ENCODE measurements around the gene THSD4. TPM values are rescaled to one million over a fixed set of nuclear protein-coding genes. Genes with fewer than 3 reads are reported as not detected.

Gene THSD4
- polyA plus RNA-seq, 1 experiment, result 45.8 TPM

GRCh38 chr15:71543413-71543812, 428.1 kb downstream of the THSD4 start:
- ChIA-PET CTCF (no interaction called here), POLR2A (interaction anchor here (0.5 to 0.8 kb wide), 2 partner anchors 17 to 52 kb away, joined by 3 to 5 read pairs; no protein-coding TSS in a partner anchor)
- H3K27me3 ChIP-seq (ENCODE audit: control insufficient read depth, insufficient read depth, low read length), result no peaks in the 10 kb centered on the region

DNA sequence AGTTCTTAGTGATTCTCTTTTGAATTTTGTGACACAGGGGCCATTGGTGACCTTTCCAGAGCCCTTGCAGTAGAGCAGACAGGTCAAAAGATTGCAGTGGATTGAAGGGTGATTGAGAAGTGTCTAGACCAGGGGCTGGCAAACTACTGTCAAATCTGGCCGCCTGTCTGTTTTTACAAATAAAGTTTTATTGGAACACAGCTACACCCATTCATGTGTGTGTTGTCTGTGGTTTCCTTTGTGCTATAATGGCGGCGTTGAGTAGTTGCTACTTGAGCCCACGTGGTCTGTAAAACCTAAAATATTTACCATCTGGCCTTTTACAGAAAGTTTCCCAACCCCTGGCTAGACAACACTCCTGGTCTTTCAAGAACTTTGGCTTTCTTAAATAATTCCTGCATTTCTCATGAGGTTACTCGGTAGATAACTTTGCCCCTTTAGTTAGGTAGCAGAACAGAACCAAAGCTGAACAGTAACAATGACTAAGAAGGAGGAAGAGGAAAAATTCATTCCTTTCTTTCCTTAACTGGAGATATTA, 430.0 kb downstream of the THSD4 start:
- no peak for DNase-seq (ENCODE audit: low read depth, low spot score)
- ChIA-PET CTCF (no interaction called here), POLR2A (interaction anchor here (0.6 kb wide), 1 partner anchor 251 kb away, joined by 4 read pairs; no protein-coding TSS in a partner anchor)
- Histone ChIP-seq H3K9me3 (ENCODE audit: control insufficient read depth, insufficient read depth, low read length) (no peaks in the 10 kb centered on the region), H3K4me3 (ENCODE audit: low read depth, low read length) (no peak overlapping the region), H3K27ac (ENCODE audit: low read depth, low read length) (no peak overlapping the region), H3K27me3 (ENCODE audit: control insufficient read depth, insufficient read depth, low read length) (no peaks in the 10 kb centered on the region)
- TF ChIP-seq, protein P1, sequence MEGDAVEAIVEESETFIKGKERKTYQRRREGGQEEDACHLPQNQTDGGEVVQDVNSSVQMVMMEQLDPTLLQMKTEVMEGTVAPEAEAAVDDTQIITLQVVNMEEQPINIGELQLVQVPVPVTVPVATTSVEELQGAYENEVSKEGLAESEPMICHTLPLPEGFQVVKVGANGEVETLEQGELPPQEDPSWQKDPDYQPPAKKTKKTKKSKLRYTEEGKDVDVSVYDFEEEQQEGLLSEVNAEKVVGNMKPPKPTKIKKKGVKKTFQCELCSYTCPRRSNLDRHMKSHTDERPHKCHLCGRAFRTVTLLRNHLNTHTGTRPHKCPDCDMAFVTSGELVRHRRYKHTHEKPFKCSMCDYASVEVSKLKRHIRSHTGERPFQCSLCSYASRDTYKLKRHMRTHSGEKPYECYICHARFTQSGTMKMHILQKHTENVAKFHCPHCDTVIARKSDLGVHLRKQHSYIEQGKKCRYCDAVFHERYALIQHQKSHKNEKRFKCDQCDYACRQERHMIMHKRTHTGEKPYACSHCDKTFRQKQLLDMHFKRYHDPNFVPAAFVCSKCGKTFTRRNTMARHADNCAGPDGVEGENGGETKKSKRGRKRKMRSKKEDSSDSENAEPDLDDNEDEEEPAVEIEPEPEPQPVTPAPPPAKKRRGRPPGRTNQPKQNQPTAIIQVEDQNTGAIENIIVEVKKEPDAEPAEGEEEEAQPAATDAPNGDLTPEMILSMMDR (IDR thresholded peaks at IDR 0.05; ENCODE audit: low read depth, low read length), result no peak

More at GRCh38 chr15:71543413-71543812, 428.1 kb downstream of the THSD4 start:
- TF ChIP-seq, protein P1 (IDR thresholded peaks at IDR 0.05; ENCODE audit: low read depth, low read length), result no peak
- no peak overlapping the region for H3K27ac ChIP-seq (ENCODE audit: low read depth, low read length)
- DNase-seq (ENCODE audit: low read depth, low spot score), result no peak
- H3K9me3 ChIP-seq (ENCODE audit: control insufficient read depth, insufficient read depth, low read length), result no peaks in the 10 kb centered on the region
- H3K4me3 ChIP-seq (ENCODE audit: low read depth, low read length), result no peak overlapping the region

DNA sequence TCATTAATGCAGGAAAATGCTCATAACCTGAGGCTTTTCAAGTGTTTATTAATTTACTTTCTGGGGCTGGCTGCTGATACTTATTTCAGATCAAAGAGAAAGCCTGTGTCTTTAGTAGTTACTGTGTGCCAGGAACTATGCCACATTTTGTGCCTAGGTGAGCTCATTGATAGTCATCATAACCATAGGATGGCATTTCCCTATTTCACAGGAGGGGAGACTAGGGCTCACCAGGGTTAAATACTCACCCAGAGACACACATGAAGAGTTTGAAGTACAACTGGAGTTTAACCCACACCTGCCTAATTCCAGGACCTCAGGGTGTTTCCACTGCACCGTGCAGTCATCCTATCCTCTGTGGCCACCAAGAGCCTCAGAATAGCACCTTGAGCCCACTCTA, 430.7 kb downstream of the THSD4 start:
- Histone ChIP-seq H3K4me3 (ENCODE audit: low read depth, low read length) (no peak overlapping the region), H3K27ac (ENCODE audit: low read depth, low read length) (no peak overlapping the region), H3K9me3 (ENCODE audit: control insufficient read depth, insufficient read depth, low read length) (no peaks in the 10 kb centered on the region), H3K27me3 (ENCODE audit: control insufficient read depth, insufficient read depth, low read length) (no peaks in the 10 kb centered on the region)
- ChIA-PET POLR2A (interaction anchor here (0.6 kb wide), 1 partner anchor 251 kb away, joined by 4 read pairs; no protein-coding TSS in a partner anchor), CTCF (no interaction called here)
- TF ChIP-seq, protein P1 (IDR thresholded peaks at IDR 0.05; ENCODE audit: low read depth, low read length), result no peak
- DNase-seq (ENCODE audit: low read depth, low spot score), result no peak

GRCh38 chr15:71547011-71547410, 431.7 kb downstream of the THSD4 start:
- DNase-seq (ENCODE audit: low read depth, low spot score), result no peak
- TF ChIP-seq, protein P1 (IDR thresholded peaks at IDR 0.05; ENCODE audit: low read depth, low read length), result no peak
- no peaks in the 10 kb centered on the region for H3K27me3 ChIP-seq (ENCODE audit: control insufficient read depth, insufficient read depth, low read length)
- no peak overlapping the region for H3K27ac ChIP-seq (ENCODE audit: low read depth, low read length)
- ChIA-PET CTCF (no interaction called here), POLR2A (no interaction called here)
- no peaks in the 10 kb centered on the region for H3K9me3 ChIP-seq (ENCODE audit: control insufficient read depth, insufficient read depth, low read length)
- no peak overlapping the region for H3K4me3 ChIP-seq (ENCODE audit: low read depth, low read length)

- H3K27me3 ChIP-seq (ENCODE audit: control insufficient read depth, insufficient read depth, low read length), result no peaks in the 10 kb centered on the region
- CTCF ChIA-PET, result no interaction called here
These were observed 433.1 kb downstream of the THSD4 start for GRCh38 chr15:71548401-71548807.

More at GRCh38 chr15:71548401-71548807, 433.1 kb downstream of the THSD4 start:
- Histone ChIP-seq H3K9me3 (ENCODE audit: control insufficient read depth, insufficient read depth, low read length) (no peaks in the 10 kb centered on the region), H3K27ac (ENCODE audit: low read depth, low read length) (no peak overlapping the region), H3K4me3 (ENCODE audit: low read depth, low read length) (no peak overlapping the region)
- DNase-seq (ENCODE audit: low read depth, low spot score), result no peak
- POLR2A ChIA-PET, result no interaction called here
- TF ChIP-seq, protein P1 (IDR thresholded peaks at IDR 0.05; ENCODE audit: low read depth, low read length), result no peak

Measured in AG04450 (cell line).